MM.1S (cell line): ENCODE results near the gene BIRC7.
A peak's percentile ranks its signal among the peaks of the same experiment; 100 is the strongest.

Source experiments
- DNase-seq: peaks from one replicate; pipeline ENCODE4 v3.0.0-alpha.2; 2015
- H2AFZ ChIP-seq: fragments of 300-600 bp; sonication (generic); 2 replicates; pipeline ENCODE4 v1.6.0; 2016; ENCODE audit warnings: antibody characterized with exemption, low read length
- H3F3A ChIP-seq: fragments of 300-600 bp; sonication (generic); 2 replicates; pipeline ENCODE4 v1.6.1; 2016; ENCODE audit warnings: mild to moderate bottlenecking, antibody characterized with exemption, low read length, moderate library complexity, mixed read lengths; ENCODE audit not compliant: insufficient read depth
- H3K27ac ChIP-seq: fragments of 300-600 bp; sonication (generic); 2 replicates; pipeline ENCODE4 v1.5.1; 2016; ENCODE audit warnings: mild to moderate bottlenecking, low read length
- H3K27me3 ChIP-seq: fragments of 300-600 bp; sonication (generic); replicated peaks from 2 replicates; pipeline ENCODE4 v1.6.0; 2016; ENCODE audit warnings: low read length; ENCODE audit not compliant: insufficient read depth
- H3K36me3 ChIP-seq: fragments of 300-600 bp; sonication (generic); replicated peaks from 2 replicates; pipeline ENCODE4 v1.6.1; 2016; ENCODE audit warnings: mild to moderate bottlenecking, low read length, mixed read lengths; ENCODE audit not compliant: insufficient read depth
- H3K4me1 ChIP-seq: fragments of 300-600 bp; sonication (generic); 2 replicates; pipeline ENCODE4 v1.6.1; 2016; ENCODE audit warnings: low read length, mixed read lengths
- H3K4me2 ChIP-seq: fragments of 300-600 bp; sonication (generic); 2 replicates; pipeline ENCODE4 v1.6.0; 2016; ENCODE audit warnings: low read depth, low read length
- H3K4me3 ChIP-seq: fragments of 300-600 bp; sonication (generic); 2 replicates; pipeline ENCODE4 v1.5.1; 2016; ENCODE audit warnings: low read length, mixed read lengths
- H3K79me2 ChIP-seq: fragments of 300-600 bp; sonication (generic); 2 replicates; pipeline ENCODE4 v1.6.1; 2016; ENCODE audit warnings: mixed run types, low read length, mixed read lengths
- H3K9ac ChIP-seq: fragments of 300-600 bp; sonication (generic); 2 replicates; pipeline ENCODE4 v1.6.1; 2016; ENCODE audit warnings: low read length, mixed read lengths
- H3K9me2 ChIP-seq: fragments of 300-600 bp; sonication (generic); replicated peaks from 2 replicates; pipeline ENCODE4 v1.6.1; 2016; ENCODE audit warnings: mild to moderate bottlenecking, low read length, mixed read lengths; ENCODE audit not compliant: insufficient read depth
- H3K9me3 ChIP-seq: fragments of 300-600 bp; sonication (generic); replicated peaks from 2 replicates; pipeline ENCODE4 v1.6.1; 2016; ENCODE audit warnings: mild to moderate bottlenecking, low read length, mixed read lengths; ENCODE audit not compliant: insufficient read depth
- H4K20me1 ChIP-seq: fragments of 300-600 bp; sonication (generic); 2 replicates; pipeline ENCODE4 v1.6.1; 2016; ENCODE audit warnings: mild to moderate bottlenecking, low read length, moderate library complexity, mixed read lengths; ENCODE audit not compliant: insufficient read depth
- CTCF ChIP-seq: fragments of 300-600 bp; sonication (generic); IDR thresholded peaks from 2 replicates; pipeline ENCODE4 v1.5.1; 2016; ENCODE audit warnings: antibody characterized with exemption, low read length, mixed read lengths
- EZH2 ChIP-seq: fragments of 300-600 bp; sonication (generic); optimal IDR thresholded peaks from 2 replicates; pipeline ENCODE3; 2017; ENCODE audit warnings: low read depth, mild to moderate bottlenecking, antibody characterized with exemption, low read length, mixed read lengths
- EZH2phosphoT487 ChIP-seq: fragments of 300-600 bp; sonication (generic); IDR thresholded peaks from 2 replicates; pipeline ENCODE4 v1.6.1; 2018; ENCODE audit warnings: antibody characterized with exemption, low read length

BIRC7 gene

GRCh38 chr20:63234693-63235398 is 859 bp upstream of the BIRC7 start:
- TF ChIP-seq CTCF: peak; percentile 44
- no peak for TF ChIP-seq EZH2
- Histone ChIP-seq H4K20me1 (no peaks in the 10 kb centered on the region), H3F3A (no peaks in the 10 kb centered on the region), H3K4me2 (no peak overlapping the region), H3K36me3 (no peaks in the 10 kb centered on the region), H3K9me3 (no peaks in the 10 kb centered on the region), H3K4me3 (no peak overlapping the region), H3K27me3 (peaks cover 98% of the 10 kb centered on the region), H3K79me2 (no peaks in the 10 kb centered on the region), H3K27ac (no peak overlapping the region), H3K9ac (no peak overlapping the region), H3K9me2 (no peaks in the 10 kb centered on the region), H2AFZ (no peak overlapping the region), H3K4me1 (no peaks in the 10 kb centered on the region)
- DNase-seq: no peak

DNA sequence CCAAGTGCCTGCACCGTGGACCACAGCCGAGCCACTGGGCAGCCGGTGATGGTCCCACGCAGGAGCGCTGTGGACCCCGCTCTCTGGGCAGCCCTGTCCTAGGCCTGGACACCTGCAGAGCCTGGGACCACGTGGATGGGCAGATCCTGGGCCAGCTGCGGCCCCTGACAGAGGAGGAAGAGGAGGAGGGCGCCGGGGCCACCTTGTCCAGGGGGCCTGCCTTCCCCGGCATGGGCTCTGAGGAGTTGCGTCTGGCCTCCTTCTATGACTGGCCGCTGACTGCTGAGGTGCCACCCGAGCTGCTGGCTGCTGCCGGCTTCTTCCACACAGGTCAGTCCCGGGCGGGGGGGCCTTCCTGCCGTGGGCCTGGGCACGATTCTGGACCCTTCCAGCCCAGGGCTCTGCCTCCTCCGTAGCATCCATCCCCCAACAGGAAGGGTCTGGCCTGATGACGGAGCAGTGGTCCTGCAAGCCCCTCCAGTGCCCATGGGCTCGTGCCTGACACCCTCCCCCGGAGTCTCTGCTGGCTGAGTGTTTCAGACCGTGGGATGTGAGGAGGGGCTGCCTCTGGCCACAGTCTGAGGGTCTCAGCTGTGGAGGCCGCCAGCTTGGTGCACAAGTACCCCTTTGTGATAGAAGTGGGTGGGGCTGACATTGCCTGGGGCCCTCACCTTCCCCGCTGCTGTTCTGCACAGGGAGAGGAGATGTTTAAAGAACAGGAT is 572 bp downstream of the BIRC7 start:
- H3K4me3 ChIP-seq: no peak overlapping the region
- TF ChIP-seq EZH2phosphoT487 (no peak), CTCF (no peak), EZH2 (no peak)
- DNase-seq: no peak
- no peaks in the 10 kb centered on the region for H3K9me2 ChIP-seq
- no peak overlapping the region for H3K27ac ChIP-seq
- H3K27me3 ChIP-seq: peaks cover 97% of the 10 kb centered on the region
- H2AFZ ChIP-seq: no peak overlapping the region
- no peak overlapping the region for H3K4me2 ChIP-seq
- H3K9ac ChIP-seq: no peak overlapping the region
- no peaks in the 10 kb centered on the region for H3F3A ChIP-seq
- no peaks in the 10 kb centered on the region for H3K9me3 ChIP-seq
- H3K4me1 ChIP-seq: no peaks in the 10 kb centered on the region
- no peaks in the 10 kb centered on the region for H3K79me2 ChIP-seq
- no peaks in the 10 kb centered on the region for H3K36me3 ChIP-seq
- no peaks in the 10 kb centered on the region for H4K20me1 ChIP-seq

DNA sequence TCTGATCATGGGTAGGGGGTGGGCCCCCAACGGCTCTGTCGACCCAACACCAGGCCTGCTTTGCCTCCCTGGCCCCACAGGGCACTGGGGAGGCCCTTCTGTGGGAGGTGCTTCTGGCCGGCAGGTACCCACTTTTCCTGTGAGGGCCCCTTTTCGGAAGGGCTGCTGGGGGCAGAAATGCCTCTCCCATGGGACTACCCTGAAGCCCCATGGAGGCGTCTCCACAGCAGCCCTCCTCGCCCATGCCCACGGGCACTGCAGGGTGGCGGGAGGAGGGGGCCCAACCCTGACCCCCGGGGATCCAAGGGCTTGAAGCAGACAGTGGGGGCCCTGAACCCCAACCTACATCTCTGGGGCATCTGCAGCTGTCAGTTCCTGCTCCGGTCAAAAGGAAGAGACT is 2.3 kb downstream of the BIRC7 start:
- Histone ChIP-seq H3K9me3 (no peaks in the 10 kb centered on the region), H3K9me2 (no peaks in the 10 kb centered on the region), H3K27ac (no peak overlapping the region), H3F3A (no peaks in the 10 kb centered on the region), H4K20me1 (no peaks in the 10 kb centered on the region), H3K79me2 (no peaks in the 10 kb centered on the region), H3K9ac (no peak overlapping the region), H2AFZ (no peak overlapping the region), H3K4me2 (no peak overlapping the region), H3K27me3 (peaks cover 97% of the 10 kb centered on the region), H3K36me3 (no peaks in the 10 kb centered on the region), H3K4me1 (no peaks in the 10 kb centered on the region), H3K4me3 (no peak overlapping the region)
- TF ChIP-seq CTCF (no peak), EZH2 (no peak), EZH2phosphoT487 (no peak)
- DNase-seq: no peak
